Spleen (tissue), 7 donors: ENCODE measurements around the gene TLE7.

Source experiments
- CTCF ChIP-seq, 11 experiments: fragments of 200-600 bp in 7 of 11; fragments of 450-650 bp in 4 of 11; sonication (generic) in 4 of 11; IDR thresholded peaks in 8 of 11; conservative IDR thresholded peaks in 3 of 11; 1 replicate in 7 of 11; 2 replicates in 4 of 11; pipeline versions ENCODE4 v1.4.0 to v1.8.0; 2016 to 2021; ENCODE audit warnings: antibody characterized with exemption in 11 of 11, inconsistent platforms in 4 of 11, mild to moderate bottlenecking in 1 of 11
- POLR2A ChIP-seq, 3 donors: fragments of 450-650 bp; IDR thresholded peaks; one replicate each; pipeline ENCODE4 v1.5.1; 2017; ENCODE audit warnings: antibody characterized with exemption in 3 of 3, mild to moderate bottlenecking in 1 of 3
- donor health status: DM: no; HTN: no; CAD: no; lungs with moderate emphysema.
- donor health status: DM: no; HTN: no; CAD: no.
- donor health status: DM: no; HTN: no; CAD: no.

- no peak for TF ChIP-seq POLR2A (IDR thresholded peaks at IDR 0.05)
- TF ChIP-seq CTCF (IDR thresholded peaks at IDR 0.05 in 8 of 11, conservative IDR thresholded peaks at IDR 0.05 in 3 of 11): no peak
These were observed 13.0 kb downstream of the TLE7 start for GRCh38 chr16:71428883-71429282.
